Urinary bladder (tissue), 4 donors: ENCODE data around the gene SPON1. TPM values are rescaled to one million over a fixed set of nuclear protein-coding genes. Genes with fewer than 3 reads are reported as not detected.

Source experiments
- DNase-seq: peaks from one replicate; pipeline ENCODE4 v3.0.0-alpha.2; 2015; ENCODE audit errors: extremely low spot score
- H3K27ac ChIP-seq: one replicate; pipeline ENCODE4 v1.5.1; 2013; ENCODE audit warnings: low read depth, mild to moderate bottlenecking, moderate library complexity
- H3K36me3 ChIP-seq: one replicate; pipeline ENCODE4 v1.6.1; 2013; ENCODE audit warnings: mild to moderate bottlenecking, moderate library complexity; ENCODE audit not compliant: insufficient read depth
- H3K4me1 ChIP-seq: one replicate; pipeline ENCODE4 v1.6.1; 2013; ENCODE audit warnings: mild to moderate bottlenecking, moderate library complexity; ENCODE audit not compliant: insufficient read depth
- H3K4me3 ChIP-seq: one replicate; pipeline ENCODE4 v1.5.1; 2013; ENCODE audit warnings: low read depth, low read length
- WGBS: extraction: QIAGEN DNeasy Blood & Tissue Kit; methylation state at CpG from one replicate; pipeline ENCODE4 v1.1.7; 2013; 5-methylcytosine and 5-hydroxymethylcytosine counted together
- polyA plus RNA-seq: library from polyadenylated mRNA; stranded (reverse); fragments of 200-250 nt; gene quantifications from one replicate; pipeline ENCODE4 v1.2.3, GENCODE V29; 2013
- total RNA-seq: library from RNA; depleted of rRNA; stranded (reverse); fragments of >200 nt; gene quantifications from one replicate; pipeline ENCODE4 v1.2.3, GENCODE V29; 2014
- donor health status: healthy with polysubstance abuse.
- donor health status: healthy.

SPON1 gene
- total and polyA plus RNA-seq, 2 donors: 71.5 to 131 TPM

GRCh38 chr11:14044916-14045315 is 82.4 kb downstream of the SPON1 start:
- 79% methylated on average over 3 of the region's 3 CpGs for WGBS
- H3K36me3 ChIP-seq: no peaks in the 10 kb centered on the region
- no peak overlapping the region for H3K27ac ChIP-seq
- H3K4me1 ChIP-seq: no peaks in the 10 kb centered on the region
- no peak overlapping the region for H3K4me3 ChIP-seq
- no peak for DNase-seq

- Histone ChIP-seq H3K27ac (no peak overlapping the region), H3K36me3 (no peaks in the 10 kb centered on the region), H3K4me1 (no peaks in the 10 kb centered on the region), H3K4me3 (no peak overlapping the region)
- no peak for DNase-seq
- WGBS: 97% methylated on average over 2 of the region's 2 CpGs
Observed at GRCh38 chr11:14045417-14045816, 82.9 kb downstream of the SPON1 start.

GRCh38 chr11:14052198-14052597 is 89.7 kb downstream of the SPON1 start:
- H3K27ac ChIP-seq: no peak overlapping the region
- H3K4me1 ChIP-seq: no peaks in the 10 kb centered on the region
- no peaks in the 10 kb centered on the region for H3K36me3 ChIP-seq
- no peak for DNase-seq
- no peak overlapping the region for H3K4me3 ChIP-seq
- WGBS: 96% methylated on average over 3 of the region's 3 CpGs

- DNase-seq: no peak
- H3K27ac ChIP-seq: no peak overlapping the region
- no peaks in the 10 kb centered on the region for H3K4me1 ChIP-seq
- no peaks in the 10 kb centered on the region for H3K36me3 ChIP-seq
- WGBS: 77% methylated on average over 12 of the region's 12 CpGs
- no peak overlapping the region for H3K4me3 ChIP-seq
Observed at GRCh38 chr11:14054116-14055107, 91.9 kb downstream of the SPON1 start.

- no peaks in the 10 kb centered on the region for H3K4me1 ChIP-seq
- WGBS: 89% methylated on average over 1 of the region's 1 CpG
- H3K36me3 ChIP-seq: no peaks in the 10 kb centered on the region
- H3K4me3 ChIP-seq: no peak overlapping the region
- no peak for DNase-seq
- H3K27ac ChIP-seq: no peak overlapping the region
Observed at GRCh38 chr11:14055936-14056335, 93.4 kb downstream of the SPON1 start.

GRCh38 chr11:14058061-14058460 is 95.5 kb downstream of the SPON1 start:
- Histone ChIP-seq H3K4me1 (no peaks in the 10 kb centered on the region), H3K36me3 (no peaks in the 10 kb centered on the region), H3K27ac (no peak overlapping the region), H3K4me3 (no peak overlapping the region)
- no peak for DNase-seq
- 90% methylated on average over 5 of the region's 5 CpGs for WGBS

GRCh38 chr11:14059491-14059890 is 97.0 kb downstream of the SPON1 start:
- Histone ChIP-seq H3K4me3 (no peak overlapping the region), H3K27ac (no peak overlapping the region), H3K4me1 (no peaks in the 10 kb centered on the region), H3K36me3 (no peaks in the 10 kb centered on the region)
- DNase-seq: no peak
- 51% methylated on average over 1 of the region's 1 CpG for WGBS

- Histone ChIP-seq H3K36me3 (no peaks in the 10 kb centered on the region), H3K4me1 (no peaks in the 10 kb centered on the region), H3K27ac (no peak overlapping the region), H3K4me3 (no peak overlapping the region)
- DNase-seq: no peak
- WGBS: 94% methylated on average over 3 of the region's 3 CpGs
Observed at GRCh38 chr11:14061721-14062120, 99.2 kb downstream of the SPON1 start.

- WGBS: 49% methylated on average over 8 of the region's 8 CpGs
- H3K4me3 ChIP-seq: no peak overlapping the region
- H3K4me1 ChIP-seq: no peaks in the 10 kb centered on the region
- DNase-seq: no peak
- H3K27ac ChIP-seq: no peak overlapping the region
- no peaks in the 10 kb centered on the region for H3K36me3 ChIP-seq
Observed at GRCh38 chr11:14065141-14065540, 102.6 kb downstream of the SPON1 start.

GRCh38 chr11:14065681-14066080 is 103.2 kb downstream of the SPON1 start:
- no peak for DNase-seq
- no peak overlapping the region for H3K4me3 ChIP-seq
- 56% methylated on average over 1 of the region's 1 CpG for WGBS
- no peaks in the 10 kb centered on the region for H3K4me1 ChIP-seq
- H3K36me3 ChIP-seq: no peaks in the 10 kb centered on the region
- no peak overlapping the region for H3K27ac ChIP-seq

- DNase-seq: no peak
- Histone ChIP-seq H3K27ac (no peak overlapping the region), H3K4me1 (no peaks in the 10 kb centered on the region), H3K36me3 (no peaks in the 10 kb centered on the region), H3K4me3 (no peak overlapping the region)
- 93% methylated on average over 3 of the region's 3 CpGs for WGBS
Observed at GRCh38 chr11:14067686-14068085, 105.2 kb downstream of the SPON1 start.

- no peak overlapping the region for H3K27ac ChIP-seq
- WGBS: 89% methylated on average over 1 of the region's 1 CpG
- no peak for DNase-seq
- no peaks in the 10 kb centered on the region for H3K36me3 ChIP-seq
- no peaks in the 10 kb centered on the region for H3K4me1 ChIP-seq
- H3K4me3 ChIP-seq: no peak overlapping the region
Observed at GRCh38 chr11:14070896-14071295, 108.4 kb downstream of the SPON1 start.

GRCh38 chr11:14073849-14074476 is 111.4 kb downstream of the SPON1 start:
- DNase-seq: no peak
- no peak overlapping the region for H3K27ac ChIP-seq
- 83% methylated on average over 1 of the region's 1 CpG for WGBS

More at GRCh38 chr11:14073849-14074476, 111.4 kb downstream of the SPON1 start:
- H3K4me1 ChIP-seq: no peaks in the 10 kb centered on the region
- no peaks in the 10 kb centered on the region for H3K36me3 ChIP-seq
- no peak overlapping the region for H3K4me3 ChIP-seq
